Measurements from ENCODE around the gene DSC1. TPM values are rescaled to one million over a fixed set of nuclear protein-coding genes. Genes with fewer than 3 reads are reported as not detected.

Gene DSC1
- total and polyA plus RNA-seq, 2 of the 8 experiments (the other 6 are each of a cell fraction or from before 2014, with no cell fraction given), result 0.02 TPM; not detected in 1

GRCh38 chr18:31098878-31099277 lies 63.8 kb downstream of the DSC1 start:
- ChIA-PET POLR2A (ENCODE audit: partially characterized antibody) (interaction anchor here (0.6 kb wide), 1 partner anchor 844 kb away, joined by 3 read pairs; the partner anchor contains the start of gene TRAPPC8), CTCF (ENCODE audit: partially characterized antibody) (interaction anchor here (0.9 to 1.1 kb wide), 3 partner anchors 142 to 1372 kb away, joined by 3 to 4 read pairs (median 4); no protein-coding TSS in a partner anchor)
- H4K8ac ChIP-seq (ENCODE audit: extremely low read depth, insufficient read depth, low read length), result no peak overlapping the region
- H3K79me1 ChIP-seq (ENCODE audit: low read depth, low read length), result peaks cover 5% of the 10 kb centered on the region; the same call in 1 of the 2 replicates
- no peak for DNase-seq (ENCODE audit: low read depth in 1 of 2, low spot score in 2 of 2)
- no peak overlapping the region for H4K5ac ChIP-seq (ENCODE audit: insufficient read length, low read depth, low read length)
- no peak overlapping the region for H2AK5ac ChIP-seq (ENCODE audit: low read depth, low read length)
- H3K9me3 ChIP-seq (ENCODE audit: insufficient read depth in 2 of 2, low read depth in 1 of 2, low read length in 1 of 2), result no peaks in the 10 kb centered on the region
- FAIRE-seq, result no peak
- H3K18ac ChIP-seq (ENCODE audit: extremely low read depth, low read length), result no peak overlapping the region
- H2BK12ac ChIP-seq (ENCODE audit: low read depth, low read length), result no peak overlapping the region
- H3K79me2 ChIP-seq (ENCODE audit: control insufficient read depth in 1 of 2, insufficient read depth in 2 of 2, low read length in 2 of 2), result peaks cover 3 to 66% of the 10 kb centered on the region in 2 experiments; a peak in 3 of 4 replicates
- peaks cover 0 to 8% of the 10 kb centered on the region in 2 experiments for H4K20me1 ChIP-seq (replicated peaks in 1 of 2; ENCODE audit: control insufficient read depth in 1 of 2, insufficient read depth in 2 of 2, low read length in 2 of 2)
- no peak overlapping the region for H3K56ac ChIP-seq (replicated peaks; ENCODE audit: insufficient read length, low read depth, low read length)
- no peak overlapping the region for H3K23ac ChIP-seq (ENCODE audit: insufficient read length)
- no peak overlapping the region for H3K14ac ChIP-seq (ENCODE audit: insufficient read length)
- H2BK5ac ChIP-seq (ENCODE audit: low read depth, low read length), result no peak overlapping the region
- H3K27me3 ChIP-seq (replicated peaks in 1 of 4; ENCODE audit: control insufficient read depth in 3 of 4, extremely low read depth in 1 of 4, insufficient read depth in 3 of 4, low read length in 3 of 4), result no peaks in the 10 kb centered on the region
- H2AFZ ChIP-seq (ENCODE audit: low read length), result no peak overlapping the region
- no peak overlapping the region; a peak in 1 of 4 replicates for H3K4me2 ChIP-seq (ENCODE audit: insufficient read depth in 1 of 2, low read depth in 2 of 2, low read length in 2 of 2)
- no peak overlapping the region for H2BK15ac ChIP-seq (ENCODE audit: low read length)
- H3K23me2 ChIP-seq (ENCODE audit: low read depth, low read length), result peaks cover 3% of the 10 kb centered on the region; the same call in 1 of the 2 replicates
- H3K4ac ChIP-seq (replicated peaks; ENCODE audit: insufficient read length, low read depth, low read length), result no peak overlapping the region
- no peak overlapping the region for H3K4me3 ChIP-seq (ENCODE audit: extremely low read depth in 1 of 4, insufficient read depth in 2 of 4, low read depth in 3 of 4, low read length in 4 of 4)
- no peak overlapping the region for H4K91ac ChIP-seq (replicated peaks; ENCODE audit: insufficient read length, low read length)
- H2BK20ac ChIP-seq (ENCODE audit: low read length), result no peak overlapping the region
- H3K36me3 ChIP-seq (ENCODE audit: control insufficient read depth in 2 of 4, insufficient read depth in 4 of 4, low read length in 3 of 4), result no peaks in the 10 kb centered on the region
- H3K9ac ChIP-seq (replicated peaks in 1 of 4; ENCODE audit: extremely low read depth in 1 of 4, low read depth in 3 of 4, low read length in 3 of 4), result no peak overlapping the region
- peaks cover 4 to 10% (median 6%) of the 10 kb centered on the region in 4 experiments; a peak in 6 of 7 replicates for H3K4me1 ChIP-seq (replicated peaks in 1 of 4; ENCODE audit: control insufficient read depth in 3 of 4, insufficient read depth in 4 of 4, low read length in 3 of 4)
- no peak overlapping the region for H3K27ac ChIP-seq (ENCODE audit: low read depth, low read length)
- H2BK120ac ChIP-seq (replicated peaks; ENCODE audit: low read depth, low read length), result no peak overlapping the region
- TF ChIP-seq E2F6 (IDR thresholded peaks at IDR 0.05) (no peak), POLR2A (IDR thresholded peaks at IDR 0.05; ENCODE audit: control extremely low read depth in 1 of 2, low read depth in 2 of 2, low read length in 2 of 2) (no peak), TEAD4 (IDR thresholded peaks at IDR 0.05; ENCODE audit: low read depth, low read length) (no peak), RBBP5 (IDR thresholded peaks at IDR 0.05; ENCODE audit: borderline replicate concordance, low read depth, low read length) (no peak), USF2 (IDR thresholded peaks at IDR 0.05; ENCODE audit: low read length) (no peak), SP4 (IDR thresholded peaks at IDR 0.05; ENCODE audit: low read length) (no peak), BCL11A (IDR thresholded peaks at IDR 0.05; ENCODE audit: low read depth in 2 of 2, low read length in 2 of 2) (no peak), CEBPB (IDR thresholded peaks at IDR 0.05; ENCODE audit: low read depth, low read length) (no peak), SIRT6 (IDR thresholded peaks at IDR 0.05; ENCODE audit: low read length) (no peak), RFX5 (IDR thresholded peaks at IDR 0.05; ENCODE audit: borderline replicate concordance, low read depth, low read length) (no peak), JUN (IDR thresholded peaks at IDR 0.05; ENCODE audit: low read depth, low read length) (no peak)
- TF ChIP-seq, protein P1, sequence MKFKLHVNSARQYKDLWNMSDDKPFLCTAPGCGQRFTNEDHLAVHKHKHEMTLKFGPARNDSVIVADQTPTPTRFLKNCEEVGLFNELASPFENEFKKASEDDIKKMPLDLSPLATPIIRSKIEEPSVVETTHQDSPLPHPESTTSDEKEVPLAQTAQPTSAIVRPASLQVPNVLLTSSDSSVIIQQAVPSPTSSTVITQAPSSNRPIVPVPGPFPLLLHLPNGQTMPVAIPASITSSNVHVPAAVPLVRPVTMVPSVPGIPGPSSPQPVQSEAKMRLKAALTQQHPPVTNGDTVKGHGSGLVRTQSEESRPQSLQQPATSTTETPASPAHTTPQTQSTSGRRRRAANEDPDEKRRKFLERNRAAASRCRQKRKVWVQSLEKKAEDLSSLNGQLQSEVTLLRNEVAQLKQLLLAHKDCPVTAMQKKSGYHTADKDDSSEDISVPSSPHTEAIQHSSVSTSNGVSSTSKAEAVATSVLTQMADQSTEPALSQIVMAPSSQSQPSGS (IDR thresholded peaks at IDR 0.05; ENCODE audit: low read length), result no peak
